NCI-H345 treated with DMSO at 0.1 percent for 48 hours (cell line): ENCODE results near the gene RPUSD3.

Experiments used
- DNase-seq: peaks from one replicate; lab custom pipeline; 2025; ENCODE audit not compliant: unreplicated experiment; lab: John Stamatoyannopoulos, UW

The RPUSD3 gene

GRCh38 chr3:9806688-9807589, 36.9 kb downstream of the RPUSD3 start:
- no peak for DNase-seq

- no peak for DNase-seq
These were observed 37.7 kb downstream of the RPUSD3 start for GRCh38 chr3:9806137-9806536.

DNA sequence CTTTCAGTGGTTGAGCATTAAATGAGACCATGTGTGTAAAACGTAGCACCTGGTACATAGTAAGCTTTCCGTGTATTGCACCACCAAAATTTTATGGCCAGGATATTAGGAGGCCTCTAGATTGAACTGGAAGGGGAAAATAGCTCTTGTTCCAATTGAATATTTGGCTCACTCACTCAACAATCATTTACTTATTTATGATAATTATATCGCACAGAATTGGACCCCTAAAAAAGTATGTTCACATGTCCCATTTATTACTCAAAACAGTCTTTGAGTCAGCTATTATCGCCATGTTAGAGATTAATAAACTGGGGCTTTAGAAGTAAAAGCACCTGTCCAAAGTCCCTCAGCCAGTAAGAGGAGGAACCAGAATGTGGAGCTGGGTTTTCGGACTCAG, 38.8 kb downstream of the RPUSD3 start:
- DNase-seq, result no peak

DNA sequence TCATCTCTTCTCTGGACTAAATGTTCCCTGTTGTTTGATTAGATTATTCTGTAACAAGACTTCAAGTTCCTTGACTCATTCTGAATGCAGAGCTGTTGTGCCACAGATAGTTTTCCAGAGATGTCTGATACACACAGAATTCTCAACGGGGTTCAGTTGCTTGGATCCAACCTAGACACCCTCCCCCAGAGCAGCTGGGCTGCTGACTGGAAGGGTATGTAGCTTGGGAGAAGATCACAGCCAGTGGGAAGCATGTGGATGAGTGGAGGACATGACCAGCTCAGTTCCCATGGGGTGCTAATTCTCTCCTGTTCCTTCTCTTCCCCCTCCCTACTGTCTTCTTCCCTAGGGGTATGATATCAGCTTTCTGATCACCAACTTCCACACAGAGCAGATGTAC, 40.3 kb downstream of the RPUSD3 start:
- no peak for DNase-seq

DNA sequence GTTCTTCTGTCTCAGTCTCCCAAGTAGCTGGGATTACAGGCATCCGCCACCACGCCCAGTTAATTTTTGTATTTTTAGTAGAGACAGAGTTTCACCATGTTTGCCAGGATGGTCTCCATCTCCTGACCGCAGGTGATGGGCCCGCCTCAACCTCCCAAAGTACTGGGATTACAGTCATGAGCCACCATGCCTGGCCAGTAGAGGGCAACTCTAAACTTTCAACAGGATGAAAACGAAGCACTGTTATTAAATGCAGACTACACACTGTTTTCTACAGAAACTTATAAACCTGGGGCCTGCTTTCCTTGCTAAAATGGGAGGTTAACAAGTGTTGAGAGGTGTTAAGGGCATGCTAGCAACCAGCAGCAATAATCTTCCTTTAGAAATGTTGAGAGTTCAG, 43.3 kb downstream of the RPUSD3 start:
- no peak for DNase-seq

DNA sequence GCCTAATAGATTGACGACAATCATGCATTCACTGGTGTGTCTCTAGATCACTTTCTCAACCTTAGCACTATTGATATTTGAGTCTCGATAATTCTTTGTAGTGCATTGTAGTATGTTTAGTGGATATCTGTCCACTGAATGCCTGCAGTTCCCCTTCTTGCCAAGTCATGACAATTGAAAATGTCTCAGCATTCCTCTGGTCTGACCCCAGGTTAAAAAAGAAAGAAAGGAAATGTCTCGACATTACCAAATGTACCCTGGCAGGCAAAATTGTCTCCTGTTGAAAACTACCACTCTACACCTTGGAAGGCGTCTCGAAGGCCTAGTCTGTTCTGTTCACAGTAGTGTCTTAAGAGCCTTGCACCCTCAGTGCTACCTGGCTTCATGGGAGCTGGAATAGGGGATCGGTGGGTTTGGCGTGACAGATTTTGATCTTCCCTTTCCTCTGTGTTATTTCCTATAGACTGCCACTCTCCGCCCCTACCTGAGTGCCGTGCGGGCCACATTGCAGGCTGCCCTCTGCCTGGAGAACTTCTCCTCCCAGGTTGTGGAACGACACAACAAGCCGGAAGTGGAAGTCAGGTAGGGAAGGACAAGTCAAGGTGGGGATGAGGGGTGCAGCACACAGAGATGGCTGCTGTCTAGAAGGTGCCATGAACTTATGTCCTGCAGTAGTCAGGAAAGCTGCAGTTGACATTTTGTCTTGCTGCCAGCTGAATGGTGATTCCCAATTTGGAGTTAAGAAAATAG, 46.4 kb downstream of the RPUSD3 start:
- DNase-seq, result no peak

- no peak for DNase-seq
These were observed 48.6 kb downstream of the RPUSD3 start for GRCh38 chr3:9795207-9795606.

- DNase-seq, result no peak
These were observed 49.4 kb downstream of the RPUSD3 start for GRCh38 chr3:9794400-9794799.

GRCh38 chr3:9793161-9793781, 50.5 kb downstream of the RPUSD3 start:
- no peak for DNase-seq

DNA sequence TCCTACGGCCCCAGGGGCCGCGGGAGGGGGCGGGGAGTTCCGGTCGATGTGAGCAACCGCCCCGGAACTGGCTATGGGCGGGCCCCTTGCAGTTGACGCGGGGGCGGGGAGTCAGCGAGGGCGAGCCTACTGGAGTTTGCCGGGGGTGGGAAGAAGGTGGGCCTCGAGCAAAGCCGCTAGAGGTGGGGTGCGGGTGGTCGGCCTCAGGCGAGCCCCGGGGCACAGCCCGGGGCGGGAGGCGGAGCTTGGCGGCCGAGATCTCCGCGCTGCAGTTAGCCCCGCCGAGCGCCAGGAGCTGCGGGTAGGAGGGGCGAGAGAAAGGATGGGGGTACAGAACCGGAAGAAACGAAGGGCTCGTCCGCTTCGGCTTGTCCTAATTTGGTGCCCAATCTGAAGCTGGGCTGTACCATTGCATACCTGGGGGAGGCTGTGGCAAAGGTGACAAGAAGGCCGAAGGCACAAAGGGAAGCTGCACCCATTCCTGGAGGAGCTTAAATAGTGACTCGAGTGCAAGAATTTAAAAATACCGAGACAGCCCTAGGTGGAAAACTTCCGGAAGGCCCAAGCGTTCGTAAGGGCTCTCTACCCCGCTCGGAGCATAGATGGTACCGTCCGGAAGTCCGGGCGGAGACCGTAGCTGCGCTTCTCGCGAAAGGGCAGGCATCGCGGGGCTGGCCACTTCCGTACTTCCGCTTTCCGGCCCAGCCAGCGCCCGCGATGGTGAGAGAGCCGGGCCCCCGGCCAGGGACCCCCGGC, 51.2 kb downstream of the RPUSD3 start, which contains the start of the genes ARPC4 and TADA3:
ARPC4 (plus strand) TSS at position 678 of the 756 bp plus-strand sequence; CDS start at position 718, 40 bp downstream.
TADA3 (minus strand) TSS at position 69 of the 756 bp plus-strand sequence. CDS start 1,007 bp downstream, outside the sequence.
- peak; percentile 89 for DNase-seq

DNA sequence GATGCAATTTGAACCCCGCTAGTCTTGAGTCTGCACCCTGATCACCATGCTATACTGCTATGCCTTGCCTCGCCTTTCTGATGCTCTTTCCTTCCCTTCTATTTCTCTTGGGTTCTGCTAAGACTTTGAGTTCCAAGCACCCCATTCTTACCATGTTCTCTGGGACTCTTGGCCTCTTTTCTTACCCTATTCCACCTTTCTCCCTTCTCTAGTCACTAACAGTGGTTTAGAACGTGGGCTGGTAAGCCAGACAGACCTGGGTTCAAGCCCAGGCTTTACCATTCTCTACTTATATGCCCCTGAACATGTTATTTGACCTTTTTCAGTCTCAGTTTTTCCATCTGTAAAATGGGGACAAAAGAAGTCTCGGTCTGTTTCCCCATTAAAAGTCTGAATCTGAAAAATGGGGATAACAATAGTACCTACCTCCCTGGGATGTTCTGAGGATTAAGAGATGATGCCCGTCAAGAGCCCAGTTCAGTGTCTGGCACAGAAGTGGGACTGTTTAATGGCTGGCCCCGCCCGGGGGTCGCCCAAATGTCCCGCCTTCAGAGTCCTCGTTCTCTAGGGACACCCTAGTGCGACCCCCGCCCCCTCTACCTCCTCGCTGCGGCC, 51.9 kb downstream of the RPUSD3 start:
- no peak for DNase-seq

GRCh38 chr3:9791127-9791526, 52.7 kb downstream of the RPUSD3 start:
- no peak for DNase-seq
